Vagina (tissue), 2 donors: ENCODE measurements around the gene WDR73. TPM values are rescaled to one million over a fixed set of nuclear protein-coding genes. Genes with fewer than 3 reads are reported as not detected.

Experiments used
- DNase-seq, 2 donors: peaks; one replicate each; pipeline ENCODE4 v3.0.0-alpha.2; 2017; ENCODE audit errors: extremely low spot score in 2 of 2
- H3K27ac ChIP-seq: fragments of 200-600 bp; sonication (generic); one replicate; pipeline ENCODE4 v1.5.1; 2019
- H3K27me3 ChIP-seq: fragments of 200-600 bp; sonication (generic); one replicate; pipeline ENCODE4 v1.5.1; 2019
- H3K36me3 ChIP-seq, 2 donors: fragments of 200-600 bp; sonication (generic); one replicate each; pipeline ENCODE4 v1.5.1; 2017 to 2019
- H3K4me1 ChIP-seq: fragments of 200-600 bp; sonication (generic); one replicate; pipeline ENCODE4 v1.5.1; 2019
- H3K4me3 ChIP-seq, 2 donors: fragments of 200-600 bp; sonication (generic); 1 replicate in 1 of 2; 2 replicates in 1 of 2; pipeline ENCODE4 v1.5.1; 2016 to 2019
- H3K9me3 ChIP-seq: fragments of 200-600 bp; sonication (generic); one replicate; pipeline ENCODE4 v1.5.1; 2019
- CTCF ChIP-seq, 3 experiments: fragments of 450-650 bp in 2 of 3; fragments of 200-600 bp in 1 of 3; sonication (generic) in 1 of 3; IDR thresholded peaks; one replicate each; pipeline ENCODE4 v1.5.1; 2017 to 2019; ENCODE audit warnings: antibody characterized with exemption in 3 of 3, mild to moderate bottlenecking in 2 of 3, moderate library complexity in 2 of 3
- POLR2A ChIP-seq, 2 donors: fragments of 450-650 bp; IDR thresholded peaks; one replicate each; pipeline ENCODE4 v1.6.1; 2017; ENCODE audit warnings: antibody characterized with exemption in 2 of 2, mild to moderate bottlenecking in 2 of 2, moderate library complexity in 2 of 2
- POLR2AphosphoS5 ChIP-seq, 2 donors: sonication (generic); formaldehyde crosslinking; IDR thresholded peaks; one replicate each; pipeline ENCODE4 v1.9.0; 2017; ENCODE audit warnings: antibody characterized with exemption in 2 of 2, mild to moderate bottlenecking in 2 of 2, low read depth in 1 of 2; ENCODE audit not compliant: insufficient read depth in 1 of 2
- intact Hi-C: fragments of 100-400 bp; cut with DNase I; formaldehyde crosslinking; loops from one replicate; pipeline ENCODE4 v1.15.1; 2023
- total RNA-seq: library from RNA; depleted of rRNA; stranded (reverse); fragments of >200 nt; gene quantifications from one replicate; pipeline ENCODE4 v1.2.3, GENCODE V29; 2016

The WDR73 gene
- total RNA-seq, 1 donor from 2014 or later, result 24.1 TPM

- Histone ChIP-seq H3K36me3 (no peaks in the 10 kb centered on the region), H3K27ac (no peak overlapping the region), H3K9me3 (no peaks in the 10 kb centered on the region), H3K4me3 (no peak overlapping the region), H3K27me3 (no peaks in the 10 kb centered on the region), H3K4me1 (no peaks in the 10 kb centered on the region)
- no peak for DNase-seq
- intact Hi-C loops, result no loop called here
- TF ChIP-seq POLR2A (IDR thresholded peaks at IDR 0.05), result no peak
- TF ChIP-seq CTCF (IDR thresholded peaks at IDR 0.05), result no peak
- TF ChIP-seq POLR2AphosphoS5 (IDR thresholded peaks at IDR 0.05; ENCODE audit: insufficient read depth in 1 of 2, low read depth in 1 of 2), result no peak
These were observed 42.5 kb downstream of the WDR73 start for GRCh38 chr15:84611631-84612030.

- H3K36me3 ChIP-seq, result peaks cover 0 to under 1% of the 10 kb centered on the region in 2 donors
- DNase-seq, result no peak
- no peaks in the 10 kb centered on the region for H3K27me3 ChIP-seq
- H3K4me1 ChIP-seq, result no peaks in the 10 kb centered on the region
- H3K27ac ChIP-seq, result no peak overlapping the region
- TF ChIP-seq CTCF (IDR thresholded peaks at IDR 0.05) (no peak), POLR2AphosphoS5 (IDR thresholded peaks at IDR 0.05; ENCODE audit: insufficient read depth in 1 of 2, low read depth in 1 of 2) (no peak), POLR2A (IDR thresholded peaks at IDR 0.05) (no peak)
- intact Hi-C loops, result no loop called here
- H3K9me3 ChIP-seq, result no peaks in the 10 kb centered on the region
- no peak overlapping the region for H3K4me3 ChIP-seq
These were observed 44.1 kb downstream of the WDR73 start for GRCh38 chr15:84609818-84610525.

GRCh38 chr15:84608707-84609284 lies 45.3 kb downstream of the WDR73 start:
- Histone ChIP-seq H3K9me3 (no peaks in the 10 kb centered on the region), H3K4me3 (no peak overlapping the region), H3K27me3 (no peaks in the 10 kb centered on the region), H3K4me1 (no peaks in the 10 kb centered on the region), H3K36me3 (peaks cover 0 to 3% of the 10 kb centered on the region in 2 donors), H3K27ac (no peak overlapping the region)
- DNase-seq, result no peak
- intact Hi-C loops, result no loop called here
- TF ChIP-seq POLR2A (IDR thresholded peaks at IDR 0.05) (no peak), POLR2AphosphoS5 (IDR thresholded peaks at IDR 0.05; ENCODE audit: insufficient read depth in 1 of 2, low read depth in 1 of 2) (no peak), CTCF (IDR thresholded peaks at IDR 0.05) (no peak)

GRCh38 chr15:84606653-84607120 lies 47.4 kb downstream of the WDR73 start:
- peaks cover 0 to 3% of the 10 kb centered on the region in 2 donors for H3K36me3 ChIP-seq
- peaks cover 5% of the 10 kb centered on the region for H3K4me1 ChIP-seq
- H3K27me3 ChIP-seq, result no peaks in the 10 kb centered on the region
- H3K27ac ChIP-seq, result no peak overlapping the region
- no peak overlapping the region for H3K4me3 ChIP-seq
- TF ChIP-seq POLR2A (IDR thresholded peaks at IDR 0.05), result no peak
- TF ChIP-seq CTCF (IDR thresholded peaks at IDR 0.05), result no peak
- no peak for TF ChIP-seq POLR2AphosphoS5 (IDR thresholded peaks at IDR 0.05; ENCODE audit: insufficient read depth in 1 of 2, low read depth in 1 of 2)
- no peaks in the 10 kb centered on the region for H3K9me3 ChIP-seq
- DNase-seq, result no peak
- intact Hi-C loops, result no loop called here

- Histone ChIP-seq H3K27ac (no peak overlapping the region), H3K27me3 (no peaks in the 10 kb centered on the region), H3K9me3 (no peaks in the 10 kb centered on the region), H3K36me3 (peaks cover 0 to 3% of the 10 kb centered on the region in 2 donors), H3K4me3 (no peak overlapping the region), H3K4me1 (peaks cover 11% of the 10 kb centered on the region)
- DNase-seq, result no peak
- no peak for TF ChIP-seq POLR2AphosphoS5 (IDR thresholded peaks at IDR 0.05; ENCODE audit: insufficient read depth in 1 of 2, low read depth in 1 of 2)
- TF ChIP-seq CTCF (IDR thresholded peaks at IDR 0.05), result no peak
- no peak for TF ChIP-seq POLR2A (IDR thresholded peaks at IDR 0.05)
- intact Hi-C loops, result no loop called here
These were observed 48.6 kb downstream of the WDR73 start for GRCh38 chr15:84605554-84605882.
